Transverse colon (tissue), 4 donors: Measurements from ENCODE around the gene CMTR1. TPM values are rescaled to one million over a fixed set of nuclear protein-coding genes. Genes with fewer than 3 reads are reported as not detected.

Experiments
- DNase-seq: peaks from one replicate; pipeline ENCODE4 v3.0.0-alpha.2; 2019
- H3K27ac ChIP-seq, 4 donors: fragments of 200-600 bp; sonication (generic); 2 replicates each; pipeline ENCODE4 v1.5.1; 2016 to 2018; ENCODE audit warnings: inconsistent platforms in 4 of 4
- H3K27me3 ChIP-seq: fragments of 200-600 bp; sonication (generic); 2 replicates; pipeline ENCODE4 v1.5.1; 2017; ENCODE audit warnings: inconsistent platforms
- H3K36me3 ChIP-seq, 4 donors: fragments of 200-600 bp; sonication (generic); 2 replicates each; pipeline ENCODE4 v1.5.1; 2017 to 2019; ENCODE audit warnings: inconsistent platforms in 4 of 4
- H3K4me1 ChIP-seq, 4 donors: fragments of 200-600 bp; sonication (generic); 2 replicates each; pipeline ENCODE4 v1.5.1; 2017 to 2020; ENCODE audit warnings: inconsistent platforms in 4 of 4
- H3K4me3 ChIP-seq, 4 donors: fragments of 200-600 bp; sonication (generic); 1 replicate in 1 of 4; 2 replicates in 3 of 4; pipeline versions ENCODE4 v1.5.1 to v1.6.1; 2017 to 2019; ENCODE audit warnings: inconsistent platforms in 4 of 4
- H3K9me3 ChIP-seq, 2 donors: fragments of 200-600 bp; sonication (generic); 2 replicates each; pipeline ENCODE4 v1.5.1; 2017 to 2019; ENCODE audit warnings: inconsistent platforms in 2 of 2
- CTCF ChIP-seq, 5 experiments: fragments of 200-600 bp in 3 of 5; fragments of 450-650 bp in 2 of 5; sonication (generic) in 3 of 5; IDR thresholded peaks; 1 replicate in 2 of 5; 2 replicates in 3 of 5; pipeline ENCODE4 v1.5.1; 2016 to 2017; ENCODE audit warnings: antibody characterized with exemption in 5 of 5, inconsistent platforms in 3 of 5, mild to moderate bottlenecking in 2 of 5, moderate library complexity in 1 of 5
- EP300 ChIP-seq: sonication (generic); formaldehyde crosslinking; IDR thresholded peaks from one replicate; pipeline ENCODE4 v1.6.1; 2017; ENCODE audit warnings: antibody characterized with exemption, low read depth
- POLR2A ChIP-seq: fragments of 450-650 bp; IDR thresholded peaks from one replicate; pipeline ENCODE4 v1.6.1; 2016; ENCODE audit warnings: antibody characterized with exemption, mild to moderate bottlenecking, moderate library complexity
- POLR2AphosphoS5 ChIP-seq, 3 donors: sonication (generic); formaldehyde crosslinking; IDR thresholded peaks; one replicate each; pipeline ENCODE4 v1.6.1; 2016; ENCODE audit warnings: antibody characterized with exemption in 3 of 3
- WGBS, 2 donors: methylation state at CpG; one replicate each; pipeline ENCODE4 v1.1.5; 2018; ENCODE audit warnings: low coverage in 1 of 2; 5-methylcytosine and 5-hydroxymethylcytosine counted together
- in situ Hi-C, 4 donors: fragments of 200-750 bp; cut with MboI; loops; one replicate each; pipeline versions ENCODE4 v1.15.0 to v1.15.1; 2017; ENCODE audit warnings: low sequenced_read_pairs in 3 of 4, low pct_ligation_motif_present in 1 of 4, low pct_unique_long_range_greater_than_20kb in 1 of 4
- intact Hi-C: fragments of 100-400 bp; cut with DNase I; formaldehyde crosslinking; loops from one replicate; pipeline ENCODE4 v1.15.1; 2023; ENCODE audit warnings: low total_unique reads
- total RNA-seq, 4 donors: library from RNA; depleted of rRNA; stranded (reverse); fragments of >200 nt; gene quantifications; one replicate each; pipeline ENCODE4 v1.1.0, GENCODE V29; 2016

The CMTR1 gene
- total RNA-seq, 4 donors from 2014 or later, result 16.5 to 40.6 (median 24.9) TPM

- 64 to 72% methylated on average over 7 to 8 of the region's 8 CpGs for WGBS, 2 donors
- H3K36me3 ChIP-seq, result peaks cover 0 to 28% (median 14%) of the 10 kb centered on the region in 4 donors
- H3K27ac ChIP-seq, result peak overlapping the region; percentile 59 to 76 (median 74)
- DNase-seq, result peak; percentile 51
- H3K9me3 ChIP-seq, result no peaks in the 10 kb centered on the region
- H3K27me3 ChIP-seq, result no peaks in the 10 kb centered on the region
- in situ Hi-C loops (no loop called here), intact Hi-C loops (no loop called here)
- TF ChIP-seq POLR2AphosphoS5 (IDR thresholded peaks at IDR 0.05) (peak; percentile 20 to 68 (median 53)), POLR2A (no peak), EP300 (no peak), CTCF (IDR thresholded peaks at IDR 0.05) (no peak)
- H3K4me3 ChIP-seq, result no peak overlapping the region
- H3K4me1 ChIP-seq, result peaks cover 6 to 15% (median 10%) of the 10 kb centered on the region in 4 donors
Observed at GRCh38 chr6:37454420-37455140, 21.6 kb downstream of the CMTR1 start.

- intact Hi-C loops, result no loop called here
Observed at GRCh38 chr6:37456126-37456525, 23.1 kb downstream of the CMTR1 start.

GRCh38 chr6:37456816-37457560 lies 24.0 kb downstream of the CMTR1 start:
- no peak for TF ChIP-seq POLR2A
- TF ChIP-seq POLR2AphosphoS5 (IDR thresholded peaks at IDR 0.05), result no peak
- no peak for TF ChIP-seq EP300
- no peak for TF ChIP-seq CTCF (IDR thresholded peaks at IDR 0.05)
- 64 to 66% methylated on average over 6 of the region's 6 CpGs for WGBS, 2 donors
- Histone ChIP-seq H3K4me3 (no peak overlapping the region), H3K9me3 (no peaks in the 10 kb centered on the region), H3K27me3 (no peaks in the 10 kb centered on the region), H3K4me1 (peaks cover 6 to 15% (median 10%) of the 10 kb centered on the region in 4 donors), H3K27ac (peak overlapping the region in 1 of 4 donors; percentile 20), H3K36me3 (peaks cover 0 to 34% (median 14%) of the 10 kb centered on the region in 4 donors)
- DNase-seq, result no peak
- in situ Hi-C loops (no loop called here), intact Hi-C loops (no loop called here)

More at GRCh38 chr6:37456126-37456525, 23.1 kb downstream of the CMTR1 start:
- no peaks in the 10 kb centered on the region for H3K27me3 ChIP-seq
- no peak for TF ChIP-seq EP300
- TF ChIP-seq POLR2AphosphoS5 (IDR thresholded peaks at IDR 0.05), result no peak
- TF ChIP-seq CTCF (IDR thresholded peaks at IDR 0.05), result no peak
- no peak for TF ChIP-seq POLR2A
- no peak for DNase-seq
- H3K27ac ChIP-seq, result no peak overlapping the region
- in situ Hi-C loops, result no loop called here
- H3K9me3 ChIP-seq, result no peaks in the 10 kb centered on the region
- peaks cover 6 to 15% (median 10%) of the 10 kb centered on the region in 4 donors for H3K4me1 ChIP-seq
- H3K36me3 ChIP-seq, result peaks cover 0 to 27% (median 13%) of the 10 kb centered on the region in 4 donors
- WGBS, 2 donors, result 91 to 100% methylated on average over 1 to 6 of the region's 6 CpGs
- H3K4me3 ChIP-seq, result no peak overlapping the region
